GM19240 (cell line): ENCODE results near the gene OSGIN1.

ENCODE experiments used
- DNase-seq: peaks from one replicate; pipeline ENCODE4 v3.0.0; 2011; ENCODE audit warnings: low spot score; ENCODE audit not compliant: insufficient read length

Gene OSGIN1

DNA sequence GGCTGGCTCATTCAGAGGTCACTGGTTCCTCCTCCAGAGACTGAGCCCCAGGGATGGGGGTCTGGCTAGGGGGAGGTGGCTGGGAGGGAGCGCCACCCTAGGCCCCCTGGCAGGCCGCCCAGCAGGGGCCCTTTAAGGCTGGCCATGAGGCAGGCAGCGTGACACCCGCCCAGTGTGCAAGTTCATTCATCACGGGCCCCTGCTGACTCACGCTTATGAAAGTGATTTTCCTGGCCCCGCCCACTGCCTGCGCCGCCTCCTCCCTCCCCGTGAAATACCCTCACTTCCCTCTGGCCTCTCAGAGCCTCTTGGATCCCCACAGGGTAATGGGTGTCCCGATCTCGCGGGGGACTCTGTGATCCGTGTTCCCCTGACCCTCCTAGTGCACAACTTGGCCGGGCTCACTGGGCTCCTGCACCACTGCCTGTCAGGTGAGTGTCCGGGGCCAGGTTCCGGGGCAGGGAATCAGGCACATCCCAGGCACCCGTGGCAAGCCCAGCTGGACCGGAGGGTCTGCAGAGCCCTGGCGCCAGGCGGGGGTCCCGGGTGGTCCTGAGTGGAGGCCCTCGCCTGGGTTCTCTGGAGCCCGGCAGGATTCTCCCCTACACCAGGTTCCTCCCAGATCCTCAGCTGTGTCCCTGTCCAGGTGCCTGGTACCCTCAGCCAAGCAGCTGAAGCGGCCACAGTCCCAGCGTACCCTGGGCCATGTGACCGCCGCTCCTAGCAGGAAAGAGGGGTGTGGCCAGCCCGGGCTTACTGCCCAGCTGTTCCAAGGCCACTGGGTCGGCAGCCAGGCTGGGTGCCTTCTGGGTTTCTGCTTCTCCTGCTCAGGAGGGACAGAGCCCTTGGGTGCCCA lies at the start of gene OSGIN1:
OSGIN1 (plus strand) TSS at position 301 of the 856 bp plus-strand sequence. CDS start 4,432 bp downstream, outside the sequence.
- DNase-seq, result peak; percentile 65

GRCh38 chr16:83903751-83904150 lies 49.3 kb upstream of the OSGIN1 start:
- DNase-seq, result no peak

GRCh38 chr16:83906683-83907082 lies 46.4 kb upstream of the OSGIN1 start:
- DNase-seq, result no peak

- DNase-seq, result no peak
Observed at GRCh38 chr16:83907111-83907510, 45.9 kb upstream of the OSGIN1 start.

DNA sequence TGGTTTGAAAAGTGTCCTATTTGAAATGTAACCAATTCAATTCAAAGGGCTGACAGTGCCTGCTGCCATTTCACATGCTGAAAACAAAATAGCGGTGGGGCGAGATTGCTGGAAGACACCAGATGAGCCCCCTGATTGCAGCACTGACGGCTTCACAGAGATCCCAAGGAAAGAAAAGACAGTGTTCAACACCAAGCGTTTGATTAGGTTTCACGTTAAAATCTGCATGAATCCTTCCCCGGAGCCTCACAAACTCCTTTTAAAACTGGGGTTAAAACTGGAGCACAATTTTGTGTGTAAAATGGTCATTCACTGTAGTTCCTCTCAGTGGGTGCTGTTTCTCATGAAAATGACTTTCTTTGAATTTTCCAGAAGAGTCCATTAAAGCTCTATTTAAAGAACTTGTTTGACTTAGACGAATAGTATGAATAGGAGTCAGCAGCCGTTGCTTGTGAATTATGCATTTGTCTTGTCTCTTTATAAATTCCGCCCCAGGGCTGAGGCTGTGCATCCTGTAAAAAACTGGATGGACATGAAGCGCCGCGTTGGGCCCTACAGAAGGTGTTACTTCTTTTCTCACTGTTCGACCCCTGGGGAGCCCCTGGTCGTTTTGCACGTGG lies 45.3 kb upstream of the OSGIN1 start:
- no peak for DNase-seq

DNA sequence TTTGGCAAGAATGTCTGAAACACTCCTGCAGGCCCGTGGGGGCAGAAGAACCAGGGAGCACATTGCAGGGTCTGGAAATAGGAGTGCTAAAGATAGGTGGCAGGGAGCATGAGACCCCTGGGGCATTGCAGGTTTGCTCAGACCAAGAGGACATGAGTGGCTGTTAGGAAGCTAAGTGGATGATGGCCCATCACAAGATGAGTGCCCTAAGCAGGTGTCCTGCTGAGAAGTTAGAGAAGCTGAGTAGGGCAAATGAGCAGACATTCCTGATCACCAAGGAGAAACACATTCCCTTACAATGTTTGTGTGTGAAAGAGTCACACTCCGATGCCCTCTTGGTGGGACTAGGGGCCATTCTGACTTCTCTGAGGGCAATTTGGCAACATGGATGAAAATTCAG lies 44.2 kb upstream of the OSGIN1 start:
- no peak for DNase-seq

DNA sequence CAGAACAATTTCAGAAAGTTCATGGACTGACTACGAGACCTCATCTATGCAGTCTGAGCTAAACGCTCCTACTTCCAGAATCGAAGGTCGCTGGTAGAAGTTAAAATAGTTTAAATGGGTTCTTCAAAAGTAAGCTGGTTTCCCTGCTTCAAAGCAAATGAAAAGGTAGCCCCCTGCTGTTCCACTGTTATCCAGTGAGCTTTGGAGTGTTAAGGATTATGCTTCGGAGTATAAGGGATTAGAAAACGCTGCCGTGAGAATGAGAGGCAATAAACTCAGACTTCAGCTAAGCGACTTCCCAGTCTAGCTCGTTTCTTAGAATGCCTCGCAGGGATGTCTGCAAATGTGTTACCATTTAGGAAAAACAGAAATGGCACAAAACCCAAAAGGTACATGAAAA lies 41.8 kb upstream of the OSGIN1 start:
- DNase-seq, result no peak

DNA sequence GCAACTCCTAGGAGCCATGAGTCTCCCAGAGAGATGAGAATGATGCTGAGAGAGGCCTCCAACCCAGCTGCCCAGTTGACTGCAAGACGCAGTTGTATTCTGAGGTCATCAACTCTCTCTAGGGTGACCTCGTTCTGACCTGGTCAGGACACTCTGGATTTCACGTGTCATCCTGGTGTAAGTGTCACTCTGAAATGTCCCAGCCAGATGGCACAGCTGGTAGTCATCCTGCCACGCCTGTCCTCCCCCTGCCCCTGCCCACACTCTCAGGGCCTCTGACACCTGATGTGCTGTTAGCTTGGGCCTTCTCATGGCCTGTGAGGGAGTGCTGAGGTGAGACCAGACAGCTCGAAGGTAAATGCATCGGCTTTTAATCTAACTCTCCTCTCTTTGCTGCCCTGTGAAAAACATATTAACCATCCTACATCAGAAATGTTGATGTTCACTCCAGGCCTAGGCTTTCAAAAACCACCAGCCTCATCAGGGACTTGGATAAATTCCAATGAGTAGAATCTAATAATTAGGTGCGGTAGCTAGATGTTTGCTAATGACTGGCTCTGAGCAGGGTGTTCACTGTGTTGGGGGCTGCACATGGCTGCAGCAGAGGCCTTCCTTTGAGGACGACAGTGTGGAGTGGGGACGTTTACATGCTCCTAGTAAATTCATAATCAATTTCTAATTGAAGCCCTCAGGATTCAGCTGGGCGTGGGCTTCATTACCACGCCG lies 40.4 kb upstream of the OSGIN1 start:
- DNase-seq, result no peak

DNA sequence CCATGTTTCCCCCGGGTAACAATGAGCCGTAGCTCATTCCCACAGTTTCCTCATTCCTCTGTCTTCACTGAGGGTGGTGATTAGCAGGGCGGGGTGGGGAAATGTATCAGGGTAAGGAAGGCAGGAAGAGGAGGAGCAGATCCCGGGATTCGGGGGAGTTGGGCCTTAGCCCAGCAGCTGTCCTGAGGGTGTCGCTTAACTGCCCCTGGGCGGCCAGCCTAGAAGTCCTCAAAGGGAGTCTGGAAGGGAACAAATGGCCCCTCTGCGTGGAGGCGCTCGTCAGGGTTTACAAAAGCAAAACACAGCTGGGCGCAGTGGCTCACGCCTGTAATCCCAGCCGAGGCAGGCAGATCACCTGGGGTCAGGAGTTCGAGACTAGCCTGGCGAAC lies 39.8 kb upstream of the OSGIN1 start:
- DNase-seq, result no peak

DNA sequence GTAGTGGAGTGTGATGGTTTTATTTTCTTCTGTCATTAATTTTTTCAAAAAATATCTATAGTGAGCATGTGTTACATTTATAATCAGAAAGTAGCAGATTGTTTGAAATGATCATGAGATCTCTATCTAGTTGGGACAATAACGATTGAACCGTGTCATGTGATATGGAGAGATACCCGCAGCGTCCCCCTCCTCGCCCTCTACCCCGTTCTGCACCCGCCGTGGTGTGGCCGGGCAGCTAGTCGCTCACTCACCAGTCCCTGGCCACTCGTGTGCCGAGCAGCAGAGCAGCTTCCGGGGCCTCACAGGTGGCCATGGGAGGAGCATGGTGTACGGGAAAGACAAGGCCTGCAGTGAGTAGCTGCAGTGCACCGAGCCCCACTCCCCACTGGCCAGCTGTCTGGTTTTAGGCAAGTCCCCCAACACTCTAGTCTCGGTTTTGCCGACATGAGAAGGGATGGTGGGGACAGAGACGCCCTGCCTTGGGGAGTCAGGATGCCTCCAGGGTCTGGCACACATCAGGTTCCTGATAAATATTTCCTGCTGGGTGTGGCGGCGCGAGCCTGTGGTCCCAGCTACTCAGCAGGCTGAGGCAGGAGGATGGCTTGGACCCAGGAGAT lies 38.8 kb upstream of the OSGIN1 start:
- DNase-seq, result no peak

GRCh38 chr16:83915081-83915480 lies 38.0 kb upstream of the OSGIN1 start:
- no peak for DNase-seq

- DNase-seq, result no peak
Observed at GRCh38 chr16:83915491-83915890, 37.5 kb upstream of the OSGIN1 start.

GRCh38 chr16:83917152-83918120 lies 35.6 kb upstream of the OSGIN1 start:
- no peak for DNase-seq

GRCh38 chr16:83920894-83921491 lies 32.0 kb upstream of the OSGIN1 start:
- no peak for DNase-seq

GRCh38 chr16:83923581-83924365 lies 29.3 kb upstream of the OSGIN1 start:
- no peak for DNase-seq

DNA sequence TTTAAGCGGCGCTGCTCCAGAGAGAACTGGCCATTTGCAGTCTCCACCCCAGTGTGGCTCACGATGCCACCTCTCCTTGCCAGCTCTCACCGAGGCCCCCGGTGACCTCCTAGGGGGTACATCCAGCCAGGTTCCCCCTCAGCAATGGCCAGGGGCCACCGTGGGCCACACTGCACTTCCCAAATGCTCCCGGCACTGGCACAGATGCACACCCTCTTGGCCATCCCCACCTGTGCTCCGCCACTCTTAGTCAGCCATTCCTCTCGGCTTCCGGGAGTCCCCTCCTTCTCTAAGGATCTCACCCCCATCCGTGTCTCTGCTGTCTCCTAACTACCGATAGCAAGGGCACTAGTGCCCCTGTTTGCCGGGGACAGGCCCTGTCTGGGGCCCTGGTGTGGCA lies 28.4 kb upstream of the OSGIN1 start:
- no peak for DNase-seq

GRCh38 chr16:83925095-83925905 lies 27.7 kb upstream of the OSGIN1 start:
- no peak for DNase-seq

- no peak for DNase-seq
Observed at GRCh38 chr16:83925957-83926725, 26.9 kb upstream of the OSGIN1 start.
